GM12878 (cell line): ENCODE results near the gene SYPL2. TPM values are rescaled to one million over a fixed set of nuclear protein-coding genes. Genes with fewer than 3 reads are reported as not detected.

ENCODE experiments used
- ATAC-seq: fragments of 200-7000 bp; cut with Tn5 transposase; 3 replicates; pipeline ENCODE4 v1.9.1; 2020; ENCODE audit warnings: mild to moderate bottlenecking, moderate library complexity
- BruUV-seq: library from RNA; stranded (reverse); fragments of 400-500 nt; replicated peaks from 2 replicates; lab custom pipeline; 2021; lab: Mats Ljungman, UMichigan
- CTCF ChIA-PET: fragments of 300-600 bp; sonication (Branson Sonifier 250); formaldehyde crosslinking; extraction: SDS; loops from one replicate; lab custom pipeline; 2021; ENCODE audit warnings: inconsistent platforms; lab: Yijun Ruan, JAX
- POLR2A ChIA-PET: fragments of 350-600 bp; formaldehyde crosslinking; extraction: SDS; loops from one replicate; lab custom pipeline; 2021; ENCODE audit warnings: inconsistent platforms; lab: Charles Lee
- RAD21 ChIA-PET: fragments of 300-600 bp; sonication (Branson Sonifier 250); formaldehyde crosslinking; loops from one replicate; lab custom pipeline; 2023; ENCODE audit warnings: antibody characterized with exemption; ENCODE audit not compliant: unreplicated experiment; lab: Charles Lee
- SMC1A ChIA-PET: fragments of 300-600 bp; sonication (Branson Sonifier 250); formaldehyde crosslinking; loops from one replicate; lab custom pipeline; 2023; ENCODE audit not compliant: unreplicated experiment, uncharacterized antibody; lab: Charles Lee
- DNase-seq: peaks from one replicate; pipeline ENCODE4 v3.0.0-alpha.2; 2011; ENCODE audit warnings: low read depth, low spot score
- FAIRE-seq: peaks from 3 replicates; lab custom pipeline; 2011; peaks lifted over from hg19 to GRCh38; lab: Jason Lieb, UNC
- H2AFZ ChIP-seq: 2 replicates; pipeline ENCODE4 v1.6.0; 2011; ENCODE audit warnings: low read depth, low read length, control low read depth; ENCODE audit not compliant: control insufficient read depth
- H3K27ac ChIP-seq: 2 replicates; pipeline ENCODE4 v1.5.1; 2011; ENCODE audit warnings: control low read depth; ENCODE audit not compliant: control insufficient read depth, insufficient read depth
- H3K27me3 ChIP-seq, 2 experiments: replicated peaks in 1 of 2; 2 replicates each; pipeline versions ENCODE4 v1.6.0 to v1.6.1; 2011; ENCODE audit warnings: low read length in 1 of 2; ENCODE audit not compliant: control insufficient read depth in 2 of 2, insufficient read depth in 2 of 2
- H3K36me3 ChIP-seq, 2 experiments: 2 replicates each; pipeline ENCODE4 v1.5.1; 2011; ENCODE audit warnings: low read length in 1 of 2; ENCODE audit not compliant: control insufficient read depth in 2 of 2, insufficient read depth in 2 of 2
- H3K4me1 ChIP-seq: 2 replicates; pipeline ENCODE4 v1.6.1; 2011; ENCODE audit warnings: mild to moderate bottlenecking, low read length, moderate library complexity, mixed read lengths; ENCODE audit not compliant: control insufficient read depth, insufficient read depth
- H3K4me2 ChIP-seq: 2 replicates; pipeline ENCODE4 v1.6.0; 2011; ENCODE audit warnings: control low read depth; ENCODE audit not compliant: control insufficient read depth, insufficient read depth
- H3K4me3 ChIP-seq: fragments of 200-600 bp; sonication (generic); 2 replicates; pipeline ENCODE4 v1.5.1; 2016
- H3K79me2 ChIP-seq: 2 replicates; pipeline ENCODE4 v1.6.0; 2011; ENCODE audit warnings: low read length; ENCODE audit not compliant: control insufficient read depth, insufficient read depth
- H3K9ac ChIP-seq: 2 replicates; pipeline ENCODE4 v1.8.0; 2011; ENCODE audit warnings: low read length, control low read depth, mixed read lengths; ENCODE audit not compliant: control insufficient read depth, insufficient read depth
- H3K9me3 ChIP-seq: replicated peaks from 3 replicates; pipeline ENCODE4 v1.5.1; 2011; ENCODE audit warnings: mild to moderate bottlenecking, low read length; ENCODE audit not compliant: control insufficient read depth, insufficient read depth
- H4K20me1 ChIP-seq: 2 replicates; pipeline ENCODE4 v1.6.0; 2011; ENCODE audit not compliant: control insufficient read depth, insufficient read depth
- ATF7 ChIP-seq: fragments of 450-650 bp; IDR thresholded peaks from 2 replicates; pipeline ENCODE4 v1.6.1; 2016; ENCODE audit warnings: low read depth, mild to moderate bottlenecking
- BCL11A ChIP-seq: IDR thresholded peaks from 2 replicates; pipeline ENCODE4 v1.6.1; 2011; ENCODE audit warnings: low read depth, low read length
- BRCA1 ChIP-seq: IDR thresholded peaks from 2 replicates; pipeline ENCODE4 v1.6.1; 2011; ENCODE audit warnings: low read depth, low read length, improper control_type of control experiment
- CBX3 ChIP-seq: fragments of 200-600 bp; sonication (generic); IDR thresholded peaks from 2 replicates; pipeline ENCODE4 v1.6.1; 2016; ENCODE audit warnings: low read depth, borderline replicate concordance
- CHD4 ChIP-seq: fragments of 200-600 bp; sonication (generic); IDR thresholded peaks from 2 replicates; pipeline ENCODE4 v1.6.1; 2016; ENCODE audit warnings: mild to moderate bottlenecking
- FOS ChIP-seq: IDR thresholded peaks from 3 replicates; pipeline ENCODE4 v1.6.1; 2011; ENCODE audit warnings: borderline replicate concordance; ENCODE audit not compliant: insufficient read length; ENCODE audit errors: extremely low read depth
- FOXK2 ChIP-seq: fragments of 450-650 bp; IDR thresholded peaks from 2 replicates; pipeline ENCODE4 v1.6.1; 2017; ENCODE audit warnings: mild to moderate bottlenecking, moderate library complexity
- MEF2A ChIP-seq: IDR thresholded peaks from 2 replicates; pipeline ENCODE4 v1.6.1; 2011; ENCODE audit warnings: low read depth, mild to moderate bottlenecking, low read length, moderate library complexity; ENCODE audit not compliant: insufficient read depth
- MTA2 ChIP-seq: fragments of 450-650 bp; IDR thresholded peaks from 2 replicates; pipeline ENCODE4 v1.6.1; 2016; ENCODE audit warnings: low read depth, mild to moderate bottlenecking, moderate library complexity
- NR2F1 ChIP-seq: fragments of 450-650 bp; conservative IDR thresholded peaks from 2 replicates; pipeline ENCODE4 v1.6.1; 2017; ENCODE audit warnings: mild to moderate bottlenecking
- RBBP5 ChIP-seq: fragments of 200-600 bp; sonication (generic); conservative IDR thresholded peaks from 2 replicates; pipeline ENCODE4 v1.6.1; 2016
- RCOR1 ChIP-seq: conservative IDR thresholded peaks from 2 replicates; pipeline ENCODE4 v1.6.1; 2012; ENCODE audit warnings: low read depth, low read length, improper control_type of control experiment
- SMAD1 ChIP-seq: fragments of 450-650 bp; IDR thresholded peaks from 2 replicates; pipeline ENCODE4 v1.6.1; 2018; ENCODE audit warnings: mild to moderate bottlenecking, low read depth; ENCODE audit not compliant: partially characterized antibody
- TCF12 ChIP-seq: IDR thresholded peaks from 2 replicates; pipeline ENCODE4 v1.6.1; 2011; ENCODE audit warnings: low read depth, mild to moderate bottlenecking, low read length
- YY1 ChIP-seq: IDR thresholded peaks from 2 replicates; pipeline ENCODE4 v1.6.1; 2011; ENCODE audit warnings: low read depth, mild to moderate bottlenecking, low read length
- ZNF274 ChIP-seq: IDR thresholded peaks from one replicate; pipeline ENCODE4 v1.8.0; 2011; ENCODE audit not compliant: insufficient read length, insufficient read depth
- WGBS: methylation state at CpG from one replicate; pipeline ENCODE4 v1.1.6; 2016; ENCODE audit warnings: low lambda C conversion rate; ENCODE audit not compliant: insufficient replicate concordance, insufficient coverage; ENCODE audit errors: missing lambda C conversion rate; 5-methylcytosine and 5-hydroxymethylcytosine counted together
- in situ Hi-C: fragments of 300-500 bp; cut with MboI; formaldehyde crosslinking; loops from 9 replicates; pipeline ENCODE4 v1.14.3; 2018; ENCODE audit warnings: mixed read lengths
- intact Hi-C: fragments of 100-400 bp; cut with micrococcal nuclease; formaldehyde crosslinking; loops from one replicate; pipeline ENCODE4 v1.14.2; 2022; ENCODE audit not compliant: unreplicated experiment
- polyA plus RNA-seq, 11 experiments: library from polyadenylated mRNA; depleted of rRNA in 4 of 11; unstranded in 6 of 11; stranded (reverse) in 5 of 11; fragments of >200 nt; fragmentation: Nextera tagmentation in 4 of 11; fragmentation: Illumina TruSeq in 1 of 11; extraction: Ambion mirVana in 4 of 11; extraction: Trizol in 1 of 11; gene quantifications; 1 replicate in 1 of 11; 2 replicates in 10 of 11; pipeline versions ENCODE4 v1.2.1 to v1.2.3, GENCODE V29; 2011 to 2016; ENCODE audit warnings: inconsistent platforms in 2 of 11, missing spikeins in 2 of 11, low read depth in 1 of 11
- total RNA-seq, 4 experiments: library from RNA; depleted of rRNA in 3 of 4; stranded (reverse); fragments of >200 nt in 3 of 4; fragmentation: Illumina TruSeq in 1 of 4; extraction: Trizol in 1 of 4; gene quantifications; 2 replicates each; pipeline versions ENCODE4 v1.2.1 to v1.2.3, GENCODE V29; 2013 to 2021
- TF ChIP-seq, protein P1 (sequence below): fragments of 450-650 bp; IDR thresholded peaks from 2 replicates; pipeline ENCODE4 v1.6.1; 2016; ENCODE audit warnings: mild to moderate bottlenecking
- TF ChIP-seq, protein P2 (sequence below): fragments of 450-650 bp; IDR thresholded peaks from 2 replicates; pipeline ENCODE4 v1.6.1; 2017; ENCODE audit warnings: antibody characterized with exemption, mild to moderate bottlenecking, moderate library complexity

The SYPL2 gene
- total and polyA plus RNA-seq, 10 of the 15 experiments (the other 5 are each of a cell fraction or from before 2014, with no cell fraction given): 0.04 to 0.11 (median 0.06) TPM; not detected in 3

- FAIRE-seq: no peak
- WGBS: 18% methylated on average over 3 of the region's 3 CpGs
- ATAC-seq: peak; percentile 90
- H2AFZ ChIP-seq: no peak overlapping the region
- H3K27me3 ChIP-seq: no peaks in the 10 kb centered on the region
- no peak for DNase-seq
- H3K27ac ChIP-seq: no peak overlapping the region
- no peaks in the 10 kb centered on the region for H4K20me1 ChIP-seq
- H3K4me3 ChIP-seq: no peak overlapping the region
- H3K9me3 ChIP-seq: peaks cover 2% of the 10 kb centered on the region; the same call in 2 of the 3 replicates
- H3K79me2 ChIP-seq: no peaks in the 10 kb centered on the region
- ChIA-PET RAD21 (no interaction called here), SMC1A (interaction anchor here (1.3 to 1.7 kb wide), 2 partner anchors 10 to 12 kb away, joined by 3 to 4 read pairs; no protein-coding TSS in a partner anchor), POLR2A (no interaction called here), CTCF (interaction anchor here (0.8 to 1.5 kb wide), 2 partner anchors 94 to 107 kb away, joined by 3 to 4 read pairs; no protein-coding TSS in a partner anchor)
- no peak overlapping the region for H3K4me2 ChIP-seq
- intact Hi-C loops: no loop called here
- no peak overlapping the region for H3K9ac ChIP-seq
- BruUV-seq: no TSS peak
- in situ Hi-C loops: no loop called here
- no peaks in the 10 kb centered on the region for H3K4me1 ChIP-seq
- no peaks in the 10 kb centered on the region for H3K36me3 ChIP-seq
- TF ChIP-seq SMAD1: no peak
- TF ChIP-seq, protein P1, sequence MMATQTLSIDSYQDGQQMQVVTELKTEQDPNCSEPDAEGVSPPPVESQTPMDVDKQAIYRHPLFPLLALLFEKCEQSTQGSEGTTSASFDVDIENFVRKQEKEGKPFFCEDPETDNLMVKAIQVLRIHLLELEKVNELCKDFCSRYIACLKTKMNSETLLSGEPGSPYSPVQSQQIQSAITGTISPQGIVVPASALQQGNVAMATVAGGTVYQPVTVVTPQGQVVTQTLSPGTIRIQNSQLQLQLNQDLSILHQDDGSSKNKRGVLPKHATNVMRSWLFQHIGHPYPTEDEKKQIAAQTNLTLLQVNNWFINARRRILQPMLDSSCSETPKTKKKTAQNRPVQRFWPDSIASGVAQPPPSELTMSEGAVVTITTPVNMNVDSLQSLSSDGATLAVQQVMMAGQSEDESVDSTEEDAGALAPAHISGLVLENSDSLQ: no peak
- TF ChIP-seq BRCA1: no peak
- no peak for TF ChIP-seq FOXK2
- TF ChIP-seq CBX3: no peak
- TF ChIP-seq MEF2A: peak; percentile 68; the same call in 1 of the 2 replicates
- no peak for TF ChIP-seq TCF12
- TF ChIP-seq FOS: no peak
- TF ChIP-seq CHD4: no peak
- TF ChIP-seq ZNF274: no peak
- TF ChIP-seq NR2F1: peak; percentile 85
- TF ChIP-seq YY1: no peak
- TF ChIP-seq, protein P2, sequence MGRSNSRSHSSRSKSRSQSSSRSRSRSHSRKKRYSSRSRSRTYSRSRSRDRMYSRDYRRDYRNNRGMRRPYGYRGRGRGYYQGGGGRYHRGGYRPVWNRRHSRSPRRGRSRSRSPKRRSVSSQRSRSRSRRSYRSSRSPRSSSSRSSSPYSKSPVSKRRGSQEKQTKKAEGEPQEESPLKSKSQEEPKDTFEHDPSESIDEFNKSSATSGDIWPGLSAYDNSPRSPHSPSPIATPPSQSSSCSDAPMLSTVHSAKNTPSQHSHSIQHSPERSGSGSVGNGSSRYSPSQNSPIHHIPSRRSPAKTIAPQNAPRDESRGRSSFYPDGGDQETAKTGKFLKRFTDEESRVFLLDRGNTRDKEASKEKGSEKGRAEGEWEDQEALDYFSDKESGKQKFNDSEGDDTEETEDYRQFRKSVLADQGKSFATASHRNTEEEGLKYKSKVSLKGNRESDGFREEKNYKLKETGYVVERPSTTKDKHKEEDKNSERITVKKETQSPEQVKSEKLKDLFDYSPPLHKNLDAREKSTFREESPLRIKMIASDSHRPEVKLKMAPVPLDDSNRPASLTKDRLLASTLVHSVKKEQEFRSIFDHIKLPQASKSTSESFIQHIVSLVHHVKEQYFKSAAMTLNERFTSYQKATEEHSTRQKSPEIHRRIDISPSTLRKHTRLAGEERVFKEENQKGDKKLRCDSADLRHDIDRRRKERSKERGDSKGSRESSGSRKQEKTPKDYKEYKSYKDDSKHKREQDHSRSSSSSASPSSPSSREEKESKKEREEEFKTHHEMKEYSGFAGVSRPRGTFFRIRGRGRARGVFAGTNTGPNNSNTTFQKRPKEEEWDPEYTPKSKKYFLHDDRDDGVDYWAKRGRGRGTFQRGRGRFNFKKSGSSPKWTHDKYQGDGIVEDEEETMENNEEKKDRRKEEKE: no peak
- TF ChIP-seq RBBP5: no peak
- 0 out of 2 replicates have a peak, but pooled peaks have one; percentile 22 for TF ChIP-seq ATF7
- TF ChIP-seq BCL11A: peak; percentile 14; the same call in 1 of the 2 replicates
- no peak for TF ChIP-seq MTA2
- TF ChIP-seq RCOR1: no peak
These were observed 27.5 kb upstream of the SYPL2 start for GRCh38 chr1:109438798-109439297.
